T-cell (primary cell): ENCODE measurements around the gene TASP1. TPM values are rescaled to one million over a fixed set of nuclear protein-coding genes. Genes with fewer than 3 reads are reported as not detected.
"Not testable (repeated sequence)": the region's sequence is repeated elsewhere in the genome, so short reads cannot be mapped to it uniquely, and the experiment has no call there.

Source experiments
- ATAC-seq, 4 experiments: fragments of 200-7000 bp in 3 of 4; fragments of 150-1000 bp in 1 of 4; cut with Tn5 transposase; replicated peaks in 1 of 4; 1 replicate in 3 of 4; 2 replicates in 1 of 4; pipeline ENCODE4 v1.10.0; 2021; ENCODE audit warnings: moderate library complexity in 3 of 4, mild to moderate bottlenecking in 2 of 4, moderate number of reproducible peaks in 1 of 4
- CTCF ChIA-PET, 2 donors: fragments of 300-600 bp; sonication (Branson Sonifier 250); formaldehyde crosslinking; loops; one replicate each; lab custom pipeline; 2022; ENCODE audit warnings: antibody characterized with exemption in 2 of 2; lab: Charles Lee
- POLR2A ChIA-PET, 2 donors: fragments of 300-600 bp; sonication (Branson Sonifier 250); formaldehyde crosslinking; loops; one replicate each; lab custom pipeline; 2022; ENCODE audit warnings: antibody characterized with exemption in 2 of 2; lab: Charles Lee
- DNase-seq, 35 experiments: peaks; one replicate each; pipeline versions ENCODE4 v3.0.0 to v3.0.0-alpha.2; 2013 to 2023
- H3K27ac ChIP-seq: one replicate; pipeline ENCODE4 v1.5.1; 2013; ENCODE audit warnings: low read length
- H3K27me3 ChIP-seq, 2 experiments: replicated peaks in 1 of 2; 1 replicate in 1 of 2; 2 replicates in 1 of 2; pipeline versions ENCODE4 v1.6.1 to v1.7.0; 2013; ENCODE audit warnings: low read length in 1 of 2, mixed read lengths in 1 of 2; ENCODE audit not compliant: control insufficient read depth in 2 of 2, insufficient read depth in 2 of 2; ENCODE audit errors: extremely low read depth in 1 of 2
- H3K36me3 ChIP-seq, 2 donors: 1 replicate in 1 of 2; 2 replicates in 1 of 2; pipeline versions ENCODE4 v1.6.1 to v1.7.0; 2013; ENCODE audit warnings: low read length in 1 of 2; ENCODE audit not compliant: control insufficient read depth in 2 of 2, insufficient read depth in 1 of 2; ENCODE audit errors: extremely low read depth in 1 of 2
- H3K4me1 ChIP-seq, 2 experiments: 1 replicate in 1 of 2; 2 replicates in 1 of 2; pipeline versions ENCODE4 v1.6.1 to v1.7.0; 2013; ENCODE audit warnings: low read length in 2 of 2, mixed read lengths in 1 of 2; ENCODE audit not compliant: insufficient read depth in 2 of 2, control insufficient read depth in 1 of 2; ENCODE audit errors: extremely low read depth in 1 of 2
- H3K4me3 ChIP-seq, 2 donors: 1 replicate in 1 of 2; 2 replicates in 1 of 2; pipeline versions ENCODE4 v1.5.1 to v1.7.0; 2013; ENCODE audit warnings: mild to moderate bottlenecking in 2 of 2, low read length in 1 of 2, moderate library complexity in 1 of 2; ENCODE audit not compliant: control insufficient read depth in 1 of 2; ENCODE audit errors: extremely low read depth in 1 of 2
- H3K9me3 ChIP-seq: 2 replicates; pipeline ENCODE4 v1.7.0; 2013
- H3K27ac Mint-ChIP-seq, 2 donors: one replicate each; pipeline ENCODE4 v1.8.0; 2020 to 2021; ENCODE audit warnings: mild to moderate bottlenecking in 2 of 2, mixed read lengths in 2 of 2
- H3K27me3 Mint-ChIP-seq, 2 donors: one replicate each; pipeline ENCODE4 v1.8.0; 2021 to 2022; ENCODE audit warnings: mixed read lengths in 2 of 2
- H3K36me3 Mint-ChIP-seq: one replicate; pipeline ENCODE4 v1.8.0; 2021; ENCODE audit warnings: mixed read lengths
- H3K4me1 Mint-ChIP-seq, 3 donors: one replicate each; pipeline ENCODE4 v1.8.0; 2020 to 2022; ENCODE audit warnings: mixed read lengths in 3 of 3, mild to moderate bottlenecking in 1 of 3
- H3K4me3 Mint-ChIP-seq, 3 donors: one replicate each; pipeline ENCODE4 v1.8.0; 2020 to 2022; ENCODE audit warnings: mild to moderate bottlenecking in 3 of 3, mixed read lengths in 3 of 3, moderate library complexity in 3 of 3
- H3K9me3 Mint-ChIP-seq, 3 donors: one replicate each; pipeline ENCODE4 v1.8.0; 2020 to 2022; ENCODE audit warnings: mixed read lengths in 3 of 3
- WGBS: methylation state at CpG from one replicate; pipeline ENCODE4 v1.1.5; 2013; ENCODE audit warnings: missing lambda C conversion rate; ENCODE audit not compliant: insufficient coverage; 5-methylcytosine and 5-hydroxymethylcytosine counted together
- total RNA-seq, 35 experiments: library from RNA in 6 of 35; stranded (reverse) in 6 of 35; fragments of 120-200 nt in 1 of 35; gene quantifications; one replicate each; pipeline versions ENCODE4 v1.2.1 to v1.2.4 and lab custom pipeline; 2013 to 2026

The TASP1 gene
- total RNA-seq, 5 donors from 2014 or later (not counting 1 experiment from before 2014, with no cell fraction given) = 11.2 to 19.4 (median 13.8) TPM

DNA sequence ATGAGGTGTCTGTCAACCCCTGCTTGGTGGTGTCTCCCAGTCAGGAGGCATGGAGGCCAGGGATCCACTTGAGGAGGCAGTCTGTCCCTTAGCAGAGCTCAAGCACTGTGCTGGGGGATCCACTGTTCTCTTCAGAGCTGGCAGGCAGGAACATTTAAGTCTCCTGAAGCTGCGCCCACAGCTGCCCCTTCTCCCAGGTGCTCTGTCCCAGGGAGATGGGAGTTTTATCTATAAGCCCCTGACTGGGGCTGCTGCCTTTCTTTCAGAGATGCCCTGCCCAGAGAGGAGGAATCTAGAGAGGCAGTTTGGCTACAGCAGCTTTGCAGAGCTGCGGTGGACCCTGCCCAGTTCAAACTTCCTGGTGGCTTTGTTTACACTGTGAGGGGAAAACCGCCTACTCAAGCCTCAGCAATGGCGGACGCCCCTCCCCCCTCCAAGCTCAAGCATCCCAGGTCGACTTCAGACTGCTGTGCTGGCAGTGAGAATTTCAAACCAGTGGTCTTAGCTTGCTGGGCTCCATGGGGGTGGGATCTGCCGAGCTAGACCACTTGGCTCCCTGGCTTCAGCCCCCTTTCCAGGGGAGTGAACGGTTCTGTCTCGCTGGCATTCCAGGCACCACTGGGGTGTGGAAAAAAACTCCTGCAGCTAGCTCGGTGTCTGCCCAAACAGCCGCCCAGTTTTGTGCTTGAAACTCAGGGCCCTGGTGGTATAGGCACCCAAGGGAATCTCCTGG lies 258.1 kb downstream of the TASP1 start:
- CTCF ChIA-PET, H3K27ac Mint-ChIP-seq, H3K27me3 ChIP-seq, H3K27ac ChIP-seq, H3K36me3 ChIP-seq, H3K4me1 Mint-ChIP-seq, H3K4me3 ChIP-seq, H3K27me3 Mint-ChIP-seq, H3K4me1 ChIP-seq, DNase-seq, ATAC-seq, H3K9me3 ChIP-seq, H3K4me3 Mint-ChIP-seq: not testable (repeated sequence)
- POLR2A ChIA-PET = interaction anchor here in 1 of 2 donors (0.6 kb wide), 1 partner anchor 125 kb away, joined by 3 read pairs; no protein-coding TSS in a partner anchor
- Mint-ChIP-seq H3K9me3 (peaks cover 31 to 60% (median 34%) of the 10 kb centered on the region in 3 donors), H3K36me3 (peaks cover 32% of the 10 kb centered on the region)
- WGBS = 100% methylated on average over 3 of the region's 11 CpGs

GRCh38 chr20:13373400-13373799 lies 265.3 kb downstream of the TASP1 start:
- H3K4me1 ChIP-seq = no peaks in the 10 kb centered on the region
- H3K4me3 Mint-ChIP-seq = no peak overlapping the region
- ATAC-seq (no peak), DNase-seq (no peak)
- no peaks in the 10 kb centered on the region for H3K4me1 Mint-ChIP-seq
- no peaks in the 10 kb centered on the region for H3K27me3 Mint-ChIP-seq
- no peak overlapping the region for H3K27ac ChIP-seq
- no peaks in the 10 kb centered on the region for H3K9me3 ChIP-seq
- H3K36me3 Mint-ChIP-seq = no peaks in the 10 kb centered on the region
- H3K27ac Mint-ChIP-seq = no peak overlapping the region
- POLR2A ChIA-PET = no interaction called here
- H3K36me3 ChIP-seq = no peaks in the 10 kb centered on the region
- H3K27me3 ChIP-seq = no peaks in the 10 kb centered on the region
- CTCF ChIA-PET = no interaction called here
- H3K9me3 Mint-ChIP-seq = peaks cover 25 to 70% (median 26%) of the 10 kb centered on the region in 3 donors
- no peak overlapping the region for H3K4me3 ChIP-seq

- H3K4me3 ChIP-seq = no peak overlapping the region
- no peaks in the 10 kb centered on the region for H3K36me3 ChIP-seq
- H3K36me3 Mint-ChIP-seq = no peaks in the 10 kb centered on the region
- ATAC-seq = no peak
- no peak overlapping the region for H3K27ac ChIP-seq
- 85% methylated on average over 3 of the region's 6 CpGs for WGBS
- POLR2A ChIA-PET = no interaction called here
- DNase-seq = no peak
- H3K27ac Mint-ChIP-seq = no peak overlapping the region
- H3K9me3 Mint-ChIP-seq = peaks cover 0 to 8% (median 2%) of the 10 kb centered on the region in 3 donors
- no peaks in the 10 kb centered on the region for H3K4me1 Mint-ChIP-seq
- H3K4me3 Mint-ChIP-seq = no peak overlapping the region
- no peaks in the 10 kb centered on the region for H3K9me3 ChIP-seq
- CTCF ChIA-PET = no interaction called here
- no peaks in the 10 kb centered on the region for H3K27me3 Mint-ChIP-seq
- no peaks in the 10 kb centered on the region for H3K4me1 ChIP-seq
- no peaks in the 10 kb centered on the region for H3K27me3 ChIP-seq
Measured at GRCh38 chr20:13364278-13365170, 274.2 kb downstream of the TASP1 start.

DNA sequence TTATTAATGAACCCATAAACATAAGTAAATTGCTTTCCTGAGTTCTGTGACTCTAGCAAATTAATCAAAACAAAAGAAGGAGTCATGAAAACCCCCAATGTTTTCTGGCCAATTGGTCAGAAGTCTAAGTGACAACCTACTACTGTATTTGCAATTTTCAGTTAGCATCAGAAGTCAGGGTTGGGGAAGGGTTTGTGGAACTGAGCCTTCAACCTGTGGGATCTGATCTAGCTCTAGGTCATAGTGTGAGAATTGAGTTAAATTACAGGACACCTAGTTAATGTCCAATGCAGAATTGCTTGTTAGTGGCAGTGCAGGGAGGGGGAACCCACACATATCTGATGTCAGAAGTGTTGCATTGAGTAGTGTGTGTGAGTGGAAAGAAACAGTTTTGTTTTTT lies 275.3 kb downstream of the TASP1 start:
- H3K27ac Mint-ChIP-seq = no peak overlapping the region
- H3K9me3 Mint-ChIP-seq = peaks cover 0 to 8% (median 0%) of the 10 kb centered on the region in 3 donors
- CTCF ChIA-PET = no interaction called here
- no peak overlapping the region for H3K27ac ChIP-seq
- no peak overlapping the region for H3K4me3 ChIP-seq
- H3K9me3 ChIP-seq = no peaks in the 10 kb centered on the region
- no peaks in the 10 kb centered on the region for H3K36me3 Mint-ChIP-seq
- no peak for ATAC-seq
- POLR2A ChIA-PET = no interaction called here
- DNase-seq = no peak
- H3K36me3 ChIP-seq = no peaks in the 10 kb centered on the region
- no peaks in the 10 kb centered on the region for H3K27me3 Mint-ChIP-seq
- H3K4me1 Mint-ChIP-seq = no peaks in the 10 kb centered on the region
- no peaks in the 10 kb centered on the region for H3K4me1 ChIP-seq
- no peak overlapping the region for H3K4me3 Mint-ChIP-seq
- no peaks in the 10 kb centered on the region for H3K27me3 ChIP-seq

DNA sequence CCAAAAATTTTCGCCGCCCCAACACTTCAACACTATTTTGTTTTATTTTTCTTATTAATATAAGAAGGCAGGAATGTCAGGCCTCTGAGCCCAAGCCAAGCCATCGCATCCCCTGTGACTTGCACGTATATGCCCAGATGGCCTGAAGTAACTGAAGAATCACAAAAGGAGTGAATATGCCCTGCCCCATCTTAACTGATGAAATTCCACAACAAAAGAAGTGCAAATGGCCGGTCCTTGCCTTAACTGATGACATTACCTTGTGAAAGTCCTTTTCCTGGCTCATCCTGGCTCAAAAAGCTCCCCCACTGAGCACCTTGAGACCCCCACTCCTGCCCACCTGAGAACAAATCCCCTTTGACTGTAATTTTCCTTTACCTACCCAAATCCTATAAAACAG lies 276.6 kb downstream of the TASP1 start:
- H3K27me3 Mint-ChIP-seq, H3K36me3 Mint-ChIP-seq, H3K27ac Mint-ChIP-seq, H3K4me3 Mint-ChIP-seq, H3K9me3 Mint-ChIP-seq, H3K4me1 Mint-ChIP-seq, POLR2A ChIA-PET, H3K27me3 ChIP-seq, DNase-seq, ATAC-seq, H3K36me3 ChIP-seq, H3K4me1 ChIP-seq, H3K4me3 ChIP-seq, H3K9me3 ChIP-seq, H3K27ac ChIP-seq: not testable (repeated sequence)
- 75% methylated on average over 2 of the region's 5 CpGs for WGBS
- CTCF ChIA-PET = interaction anchor here in 1 of 2 donors (0.6 kb wide), 1 partner anchor 123 kb away, joined by 8 read pairs; no protein-coding TSS in a partner anchor

GRCh38 chr20:13358936-13359335 lies 279.8 kb downstream of the TASP1 start:
- H3K9me3 ChIP-seq, H3K27ac Mint-ChIP-seq, H3K9me3 Mint-ChIP-seq, H3K27me3 Mint-ChIP-seq, ATAC-seq, H3K4me3 ChIP-seq, H3K36me3 Mint-ChIP-seq, DNase-seq, H3K27me3 ChIP-seq, H3K27ac ChIP-seq, H3K36me3 ChIP-seq, H3K4me1 ChIP-seq, H3K4me1 Mint-ChIP-seq, CTCF ChIA-PET, H3K4me3 Mint-ChIP-seq, POLR2A ChIA-PET: not testable (repeated sequence)
- 71% methylated on average over 7 of the region's 12 CpGs for WGBS
